Forelimb muscle (tissue), 1 donor: ENCODE data around the gene SPRR2D. TPM values are rescaled to one million over a fixed set of nuclear protein-coding genes. Genes with fewer than 3 reads are reported as not detected.
"Not testable (repeated sequence)": the region's sequence is repeated elsewhere in the genome, so short reads cannot be mapped to it uniquely, and the experiment has no call there.

Source experiments
- DNase-seq: peaks from one replicate; pipeline ENCODE4 v3.0.0-alpha.2; 2013; ENCODE audit warnings: low read depth
- polyA plus RNA-seq: library from polyadenylated mRNA; unstranded; fragments of 120-200 nt; gene quantifications from one replicate; pipeline ENCODE4 v1.2.1, GENCODE V29; 2013; ENCODE audit not compliant: insufficient read length

SPRR2D gene
- polyA plus RNA-seq, 1 donor, result not detected

DNA sequence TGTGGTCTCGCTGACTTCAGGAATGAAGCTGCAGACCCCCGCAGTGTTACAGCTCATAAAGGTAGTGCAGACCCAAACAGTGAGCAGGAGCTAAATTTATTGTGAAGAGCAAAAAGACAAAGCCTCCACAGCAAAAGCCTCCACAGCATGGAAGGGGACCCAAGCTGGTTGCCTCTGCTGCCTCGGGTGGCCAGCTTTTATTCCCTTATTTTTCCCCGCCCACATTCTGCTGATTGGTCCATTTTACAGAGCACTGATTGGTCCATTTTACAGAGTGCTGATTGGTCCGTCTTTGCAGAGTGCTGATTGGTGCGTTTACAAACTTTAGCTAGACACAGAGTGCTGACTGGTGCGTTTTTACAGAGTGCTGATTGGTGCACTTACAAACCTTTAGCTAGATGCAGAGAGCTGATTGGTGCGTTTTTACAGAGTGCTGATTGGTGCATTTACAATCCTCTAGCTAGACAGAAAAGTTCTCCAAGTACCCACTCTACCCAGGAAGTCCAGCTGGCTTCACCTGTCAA is 29.6 kb downstream of the SPRR2D start:
- DNase-seq, result not testable (repeated sequence)

- DNase-seq, result no peak
Observed at GRCh38 chr1:153001382-153001781, 39.5 kb downstream of the SPRR2D start, which contains the start of gene SPRR3. TSS of gene SPRR3 (plus strand) at chr1:153001749. CDS start at chr1:153003021, 1,272 bp downstream.

- DNase-seq, result no peak
Observed at GRCh38 chr1:153000294-153000693, 40.6 kb downstream of the SPRR2D start.

DNA sequence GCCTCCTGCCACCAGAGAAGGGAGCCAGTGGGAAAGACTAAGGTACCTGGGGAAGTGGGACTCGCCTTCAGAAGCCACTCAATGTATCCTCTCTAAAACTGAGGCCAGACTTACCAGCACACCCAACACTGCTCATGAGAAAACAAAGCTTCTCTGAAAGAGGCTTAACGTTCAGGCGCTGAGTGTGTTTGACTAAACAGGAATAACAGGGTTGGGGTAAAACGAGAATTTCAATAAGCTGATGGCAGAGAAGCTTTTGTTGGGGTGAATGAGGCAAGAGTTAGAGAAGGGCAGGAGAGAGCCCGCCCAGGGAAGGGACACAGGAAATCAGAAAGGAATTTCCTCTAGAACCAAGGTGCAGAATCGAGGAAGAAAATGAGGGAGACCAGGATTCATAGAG is 41.1 kb downstream of the SPRR2D start:
- no peak for DNase-seq

GRCh38 chr1:152998476-152998875 is 42.4 kb downstream of the SPRR2D start:
- DNase-seq, result no peak

- DNase-seq, result no peak
Observed at GRCh38 chr1:152997901-152998300, 43.0 kb downstream of the SPRR2D start.

DNA sequence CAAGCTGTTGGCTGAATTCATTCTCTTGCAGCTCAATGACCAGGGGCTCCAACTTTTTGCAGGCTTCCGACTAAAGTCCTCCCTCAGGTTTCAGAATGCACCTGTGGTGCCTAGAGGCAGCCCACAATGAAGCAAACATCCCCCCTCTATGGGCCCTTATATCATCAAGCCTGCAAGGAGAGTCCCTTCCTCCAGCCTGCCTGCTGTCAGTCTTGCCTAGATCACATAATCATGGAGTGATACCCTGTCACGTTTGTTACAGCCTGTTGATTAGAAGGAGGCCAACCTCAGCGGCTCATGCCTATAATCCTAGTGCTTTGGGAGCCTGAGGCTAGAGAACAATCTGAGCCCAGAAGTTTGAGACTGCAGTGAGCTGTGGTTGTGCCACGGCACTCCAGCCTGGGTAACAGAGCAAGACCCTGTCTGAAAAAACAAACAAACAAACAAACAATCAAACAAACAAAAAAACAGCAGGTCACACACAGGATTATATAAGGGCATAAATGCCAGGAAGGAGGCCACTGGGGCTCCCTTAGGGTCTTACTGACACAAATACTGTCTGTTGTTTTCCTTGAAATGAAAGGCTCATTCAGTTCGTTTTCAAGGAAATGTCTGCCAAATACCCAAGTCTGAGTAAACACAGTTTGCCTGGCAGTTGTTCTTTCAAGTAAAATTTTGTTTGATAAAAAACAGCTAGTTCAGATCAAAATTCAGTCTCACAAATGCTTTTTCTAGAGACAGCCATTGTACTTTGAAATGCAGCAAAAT is 44.1 kb downstream of the SPRR2D start:
- DNase-seq, result no peak

- DNase-seq, result no peak
Observed at GRCh38 chr1:152995842-152996241, 45.1 kb downstream of the SPRR2D start.

DNA sequence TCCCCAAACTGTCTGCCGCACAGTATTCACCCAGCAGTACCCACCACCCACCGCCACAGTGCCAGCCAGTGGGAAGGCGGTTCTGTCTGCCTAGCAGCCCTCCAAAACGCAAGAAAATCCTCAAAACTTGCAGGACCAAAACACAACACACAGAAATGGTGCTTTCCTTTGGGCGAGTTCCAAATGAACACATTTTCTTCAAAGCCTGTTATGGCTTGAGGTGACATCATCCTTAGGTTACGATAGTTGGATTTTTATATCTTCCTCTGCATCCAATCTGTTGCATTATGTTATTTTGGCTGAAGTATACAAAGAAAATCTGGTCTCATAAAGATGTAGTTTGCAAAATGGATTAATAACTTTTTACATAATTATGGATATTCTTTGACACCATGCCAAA is 47.7 kb downstream of the SPRR2D start:
- DNase-seq, result no peak

Other genes starting within 250 kb of the SPRR2D start
- not detected for gene LCE1D, start 244.4 kb downstream of the SPRR2D start, polyA plus RNA-seq
- gene LCE1C, start 234.5 kb downstream of the SPRR2D start, polyA plus RNA-seq, result not detected
- not detected for gene LCE1B, start 229.1 kb downstream of the SPRR2D start, polyA plus RNA-seq
- not detected for gene LCE1A, start 213.6 kb downstream of the SPRR2D start, polyA plus RNA-seq
- not detected for gene LCE6A, start 198.3 kb downstream of the SPRR2D start, polyA plus RNA-seq
- not detected for gene LCE7A, start 181.1 kb downstream of the SPRR2D start, polyA plus RNA-seq
- not detected for gene SMCP, start 162.8 kb downstream of the SPRR2D start, polyA plus RNA-seq
- not detected for gene IVL, start 132.6 kb downstream of the SPRR2D start, polyA plus RNA-seq
- not detected for gene SPRR5, start 93.9 kb downstream of the SPRR2D start, polyA plus RNA-seq
- not detected for gene SPRR4, start 70.5 kb downstream of the SPRR2D start, polyA plus RNA-seq
- gene SPRR1A, start 57.0 kb downstream of the SPRR2D start, polyA plus RNA-seq, result not detected
- not detected for gene SPRR3, start 39.4 kb downstream of the SPRR2D start, polyA plus RNA-seq
- not detected for gene SPRR1B, start 9.9 kb downstream of the SPRR2D start, polyA plus RNA-seq
- not detected for gene SPRR2A, start 16.4 kb upstream of the SPRR2D start, polyA plus RNA-seq
- not detected for gene SPRR2B, start 30.5 kb upstream of the SPRR2D start, polyA plus RNA-seq
- gene SPRR2E, start 53.4 kb upstream of the SPRR2D start, polyA plus RNA-seq, result not detected
- gene SPRR2F, start 72.4 kb upstream of the SPRR2D start, polyA plus RNA-seq, result not detected
- not detected for gene SPRR2G, start 109.8 kb upstream of the SPRR2D start, polyA plus RNA-seq
- gene LELP1, start 162.3 kb upstream of the SPRR2D start, polyA plus RNA-seq, result not detected
- gene PRR9, start 176.5 kb upstream of the SPRR2D start, polyA plus RNA-seq, result not detected
- gene LORICRIN, start 218.6 kb upstream of the SPRR2D start, polyA plus RNA-seq, result not detected